Trophoblast cell (in vitro differentiated cells and primary cell): ENCODE data around the gene USP34.

Experiments used
- DNase-seq, 2 donors: peaks; one replicate each; pipeline ENCODE4 v3.0.0-alpha.2; 2016
- H2AFZ ChIP-seq: 2 replicates; pipeline ENCODE4 v1.6.1; 2013; ENCODE audit warnings: low read length, moderate library complexity, mild to moderate bottlenecking; ENCODE audit not compliant: insufficient read depth, poor library complexity
- H2AK5ac ChIP-seq: 2 replicates; pipeline ENCODE4 v1.6.1; 2013; ENCODE audit warnings: mild to moderate bottlenecking, low read length
- H2BK120ac ChIP-seq: 2 replicates; pipeline ENCODE4 v1.6.1; 2013; ENCODE audit warnings: low read length, mild to moderate bottlenecking, moderate library complexity; ENCODE audit not compliant: insufficient read depth, poor library complexity
- H2BK12ac ChIP-seq: 2 replicates; pipeline ENCODE4 v1.6.1; 2013; ENCODE audit warnings: mild to moderate bottlenecking, low read length, moderate library complexity
- H2BK5ac ChIP-seq: 2 replicates; pipeline ENCODE4 v1.6.1; 2013; ENCODE audit warnings: low read length, low read depth, moderate library complexity, mild to moderate bottlenecking; ENCODE audit not compliant: poor library complexity
- H3K14ac ChIP-seq: 2 replicates; pipeline ENCODE4 v1.6.1; 2013; ENCODE audit warnings: mild to moderate bottlenecking, low read length
- H3K18ac ChIP-seq: 2 replicates; pipeline ENCODE4 v1.6.1; 2013; ENCODE audit warnings: mild to moderate bottlenecking, low read length
- H3K23ac ChIP-seq: 2 replicates; pipeline ENCODE4 v1.6.1; 2013; ENCODE audit warnings: low read length
- H3K27ac ChIP-seq: 2 replicates; pipeline ENCODE4 v1.5.1; 2013; ENCODE audit warnings: low read depth, mild to moderate bottlenecking, inconsistent platforms, low read length, moderate library complexity
- H3K27me3 ChIP-seq: 2 replicates; pipeline ENCODE4 v1.6.1; 2013; ENCODE audit warnings: inconsistent platforms, mild to moderate bottlenecking, low read length, moderate library complexity; ENCODE audit not compliant: insufficient read depth
- H3K36me3 ChIP-seq, 2 experiments: 1 replicate in 1 of 2; 2 replicates in 1 of 2; pipeline ENCODE4 v1.6.1; 2013; ENCODE audit warnings: low read length in 2 of 2, mild to moderate bottlenecking in 2 of 2, moderate library complexity in 1 of 2; ENCODE audit not compliant: insufficient read depth in 2 of 2, control insufficient read depth in 1 of 2
- H3K4ac ChIP-seq: 2 replicates; pipeline ENCODE4 v1.6.1; 2013; ENCODE audit warnings: low read depth, mild to moderate bottlenecking, low read length, moderate library complexity
- H3K4me1 ChIP-seq, 2 experiments: 1 replicate in 1 of 2; 2 replicates in 1 of 2; pipeline ENCODE4 v1.6.1; 2013; ENCODE audit warnings: low read length in 2 of 2, mild to moderate bottlenecking in 2 of 2, moderate library complexity in 1 of 2; ENCODE audit not compliant: insufficient read depth in 2 of 2, control insufficient read depth in 1 of 2
- H3K4me2 ChIP-seq: 2 replicates; pipeline ENCODE4 v1.6.1; 2013; ENCODE audit warnings: inconsistent platforms, mild to moderate bottlenecking, low read length, moderate library complexity
- H3K4me3 ChIP-seq: 2 replicates; pipeline ENCODE4 v1.5.1; 2013; ENCODE audit warnings: mild to moderate bottlenecking, low read depth, low read length, inconsistent platforms
- H3K79me1 ChIP-seq: one replicate; pipeline ENCODE4 v1.6.1; 2013; ENCODE audit warnings: low read length
- H3K79me2 ChIP-seq: 2 replicates; pipeline ENCODE4 v1.6.1; 2013; ENCODE audit warnings: low read length, mild to moderate bottlenecking; ENCODE audit not compliant: control insufficient read depth, insufficient read depth, poor library complexity
- H3K9ac ChIP-seq: 2 replicates; pipeline ENCODE4 v1.6.1; 2013; ENCODE audit warnings: mild to moderate bottlenecking, low read length
- H3K9me3 ChIP-seq: 2 replicates; pipeline ENCODE4 v1.6.1; 2013; ENCODE audit warnings: low read depth, mild to moderate bottlenecking, control low read depth, inconsistent platforms, low read length; ENCODE audit not compliant: insufficient read depth
- H4K12ac ChIP-seq: 2 replicates; pipeline ENCODE4 v1.6.1; 2013; ENCODE audit warnings: low read depth, mild to moderate bottlenecking, low read length, moderate library complexity
- H4K8ac ChIP-seq: 2 replicates; pipeline ENCODE4 v1.6.1; 2013; ENCODE audit warnings: low read depth, mild to moderate bottlenecking, low read length, moderate library complexity
- H4K91ac ChIP-seq: one replicate; pipeline ENCODE4 v1.6.1; 2013; ENCODE audit warnings: low read depth, mild to moderate bottlenecking, low read length, moderate library complexity
- WGBS: extraction: QIAGEN DNeasy Blood & Tissue Kit; methylation state at CpG from one replicate; pipeline ENCODE4 v1.1.7; 2013; ENCODE audit warnings: missing lambda C conversion rate; ENCODE audit not compliant: insufficient read length, insufficient coverage; ENCODE audit errors: extremely low coverage; 5-methylcytosine and 5-hydroxymethylcytosine counted together

The USP34 gene

GRCh38 chr2:61287254-61287653 is 183.6 kb downstream of the USP34 start:
- no peaks in the 10 kb centered on the region for H3K27me3 ChIP-seq
- no peaks in the 10 kb centered on the region for H3K9me3 ChIP-seq
- peak overlapping the region; percentile 48 for H3K9ac ChIP-seq
- no peak overlapping the region for H2AK5ac ChIP-seq
- H2BK120ac ChIP-seq, result no peak overlapping the region
- no peak overlapping the region for H3K4me2 ChIP-seq
- H3K4me1 ChIP-seq, result no peaks in the 10 kb centered on the region
- no peak overlapping the region for H4K8ac ChIP-seq
- no peak overlapping the region for H3K18ac ChIP-seq
- H3K4me3 ChIP-seq, result no peak overlapping the region
- no peak overlapping the region for H2AFZ ChIP-seq
- no peak overlapping the region for H4K12ac ChIP-seq
- no peak overlapping the region for H4K91ac ChIP-seq
- H3K23ac ChIP-seq, result no peak overlapping the region
- H2BK5ac ChIP-seq, result no peak overlapping the region
- WGBS, result no CpG with 5 or more reads among the region's 4 CpGs
- no peak overlapping the region for H3K14ac ChIP-seq
- no peak overlapping the region for H2BK12ac ChIP-seq
- no peaks in the 10 kb centered on the region for H3K79me1 ChIP-seq
- H3K4ac ChIP-seq, result no peak overlapping the region
- no peak overlapping the region for H3K27ac ChIP-seq
- no peak for DNase-seq
- peaks cover 7 to 9% of the 10 kb centered on the region in 2 experiments for H3K36me3 ChIP-seq
- peaks cover 2% of the 10 kb centered on the region for H3K79me2 ChIP-seq

GRCh38 chr2:61283443-61284160 is 187.3 kb downstream of the USP34 start:
- WGBS, result no CpG with 5 or more reads among the region's 1 CpG
- Histone ChIP-seq H3K79me2 (peaks cover 2% of the 10 kb centered on the region), H3K9ac (no peak overlapping the region), H4K8ac (no peak overlapping the region), H2AK5ac (no peak overlapping the region), H2BK120ac (no peak overlapping the region), H2BK12ac (no peak overlapping the region), H3K18ac (no peak overlapping the region), H3K36me3 (peaks cover 11 to 17% of the 10 kb centered on the region in 2 experiments), H4K91ac (no peak overlapping the region), H4K12ac (no peak overlapping the region), H2BK5ac (no peak overlapping the region), H3K23ac (no peak overlapping the region), H2AFZ (no peak overlapping the region), H3K9me3 (no peaks in the 10 kb centered on the region), H3K4me3 (no peak overlapping the region), H3K4ac (no peak overlapping the region), H3K79me1 (no peaks in the 10 kb centered on the region), H3K27me3 (no peaks in the 10 kb centered on the region), H3K14ac (no peak overlapping the region), H3K4me2 (no peak overlapping the region), H3K27ac (no peak overlapping the region), H3K4me1 (no peaks in the 10 kb centered on the region)
- no peak for DNase-seq

- H3K14ac ChIP-seq, result no peak overlapping the region
- H3K4me2 ChIP-seq, result no peak overlapping the region
- H3K9me3 ChIP-seq, result no peaks in the 10 kb centered on the region
- no peak overlapping the region for H2AK5ac ChIP-seq
- no peak overlapping the region for H2BK12ac ChIP-seq
- H2AFZ ChIP-seq, result no peak overlapping the region
- H3K79me2 ChIP-seq, result peaks cover 2% of the 10 kb centered on the region
- no peak for DNase-seq
- no peak overlapping the region for H2BK5ac ChIP-seq
- H4K91ac ChIP-seq, result no peak overlapping the region
- peaks cover 11 to 21% of the 10 kb centered on the region in 2 experiments for H3K36me3 ChIP-seq
- no peak overlapping the region for H3K23ac ChIP-seq
- H3K9ac ChIP-seq, result no peak overlapping the region
- no peak overlapping the region for H4K12ac ChIP-seq
- H3K4me3 ChIP-seq, result no peak overlapping the region
- WGBS, result no CpG with 5 or more reads among the region's 6 CpGs
- H3K79me1 ChIP-seq, result peaks cover 3% of the 10 kb centered on the region
- H3K4me1 ChIP-seq, result no peaks in the 10 kb centered on the region
- H3K27ac ChIP-seq, result no peak overlapping the region
- peak overlapping the region; percentile 47 for H4K8ac ChIP-seq
- H2BK120ac ChIP-seq, result no peak overlapping the region
- no peak overlapping the region for H3K4ac ChIP-seq
- no peaks in the 10 kb centered on the region for H3K27me3 ChIP-seq
- no peak overlapping the region for H3K18ac ChIP-seq
These were observed 188.7 kb downstream of the USP34 start for GRCh38 chr2:61282104-61282590.

- Histone ChIP-seq H2BK120ac (no peak overlapping the region), H3K79me1 (peaks cover 3% of the 10 kb centered on the region), H4K12ac (no peak overlapping the region), H4K8ac (no peak overlapping the region), H3K4ac (no peak overlapping the region), H2AFZ (no peak overlapping the region), H3K9me3 (no peaks in the 10 kb centered on the region), H3K36me3 (peaks cover 11 to 21% of the 10 kb centered on the region in 2 experiments), H3K27ac (no peak overlapping the region), H3K14ac (no peak overlapping the region), H3K4me2 (no peak overlapping the region), H2AK5ac (no peak overlapping the region), H4K91ac (no peak overlapping the region), H3K9ac (no peak overlapping the region), H3K4me3 (no peak overlapping the region), H3K23ac (no peak overlapping the region), H3K18ac (no peak overlapping the region), H3K4me1 (no peaks in the 10 kb centered on the region), H3K27me3 (no peaks in the 10 kb centered on the region), H2BK12ac (no peak overlapping the region), H3K79me2 (peaks cover 2% of the 10 kb centered on the region), H2BK5ac (no peak overlapping the region)
- no CpG with 5 or more reads among the region's 3 CpGs for WGBS
- no peak for DNase-seq
These were observed 189.6 kb downstream of the USP34 start for GRCh38 chr2:61281321-61281720.
